ENCODE data around the gene VIPAS39.

DNA sequence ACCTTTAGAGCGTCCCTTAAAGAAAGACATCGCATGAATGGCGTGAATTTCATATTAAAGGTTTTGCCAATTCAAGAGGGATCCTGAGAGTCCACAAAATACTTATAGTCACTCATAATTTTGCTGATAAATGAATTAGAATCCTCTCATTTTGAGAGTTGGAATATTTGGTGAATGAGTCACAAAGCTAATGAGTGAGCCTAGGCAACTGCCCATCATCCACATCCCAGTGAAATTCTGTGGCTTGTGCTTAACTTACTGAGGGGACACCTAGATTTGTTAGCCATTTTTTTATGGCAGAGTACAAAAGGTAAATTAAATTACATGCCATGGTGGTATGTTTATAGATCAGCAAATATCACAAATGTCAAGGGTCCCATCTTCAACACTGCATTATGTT is 21.4 kb downstream of the VIPAS39 start:
- TF ChIP-seq FOXK1 (CRISPR knock-in tag; IDR thresholded peaks at IDR 0.05; ENCODE audit: borderline replicate concordance, low read depth): no peak
- TF ChIP-seq TCF7L2 (IDR thresholded peaks at IDR 0.05; ENCODE audit: low read depth, low read length): no peak
- no peak for TF ChIP-seq CHD2 (IDR thresholded peaks at IDR 0.05; ENCODE audit: low read depth, low read length)
- TF ChIP-seq KAT2B (IDR thresholded peaks at IDR 0.05; ENCODE audit: borderline replicate concordance, low read depth, low read length): no peak
- TF ChIP-seq EP300 (IDR thresholded peaks at IDR 0.05; ENCODE audit: low read depth in 2 of 2, low read length in 2 of 2): no peak
- no peak for TF ChIP-seq EP300 (CRISPR knock-in tag; IDR thresholded peaks at IDR 0.05; ENCODE audit: borderline replicate concordance)
- TF ChIP-seq PPARG (CRISPR knock-in tag; conservative IDR thresholded peaks at IDR 0.05): no peak
- no peak for TF ChIP-seq ZNF460 (CRISPR knock-in tag; IDR thresholded peaks at IDR 0.05; ENCODE audit: borderline replicate concordance)
- no peak for TF ChIP-seq ZNF335 (CRISPR knock-in tag; IDR thresholded peaks at IDR 0.05)
- TF ChIP-seq, protein P1, sequence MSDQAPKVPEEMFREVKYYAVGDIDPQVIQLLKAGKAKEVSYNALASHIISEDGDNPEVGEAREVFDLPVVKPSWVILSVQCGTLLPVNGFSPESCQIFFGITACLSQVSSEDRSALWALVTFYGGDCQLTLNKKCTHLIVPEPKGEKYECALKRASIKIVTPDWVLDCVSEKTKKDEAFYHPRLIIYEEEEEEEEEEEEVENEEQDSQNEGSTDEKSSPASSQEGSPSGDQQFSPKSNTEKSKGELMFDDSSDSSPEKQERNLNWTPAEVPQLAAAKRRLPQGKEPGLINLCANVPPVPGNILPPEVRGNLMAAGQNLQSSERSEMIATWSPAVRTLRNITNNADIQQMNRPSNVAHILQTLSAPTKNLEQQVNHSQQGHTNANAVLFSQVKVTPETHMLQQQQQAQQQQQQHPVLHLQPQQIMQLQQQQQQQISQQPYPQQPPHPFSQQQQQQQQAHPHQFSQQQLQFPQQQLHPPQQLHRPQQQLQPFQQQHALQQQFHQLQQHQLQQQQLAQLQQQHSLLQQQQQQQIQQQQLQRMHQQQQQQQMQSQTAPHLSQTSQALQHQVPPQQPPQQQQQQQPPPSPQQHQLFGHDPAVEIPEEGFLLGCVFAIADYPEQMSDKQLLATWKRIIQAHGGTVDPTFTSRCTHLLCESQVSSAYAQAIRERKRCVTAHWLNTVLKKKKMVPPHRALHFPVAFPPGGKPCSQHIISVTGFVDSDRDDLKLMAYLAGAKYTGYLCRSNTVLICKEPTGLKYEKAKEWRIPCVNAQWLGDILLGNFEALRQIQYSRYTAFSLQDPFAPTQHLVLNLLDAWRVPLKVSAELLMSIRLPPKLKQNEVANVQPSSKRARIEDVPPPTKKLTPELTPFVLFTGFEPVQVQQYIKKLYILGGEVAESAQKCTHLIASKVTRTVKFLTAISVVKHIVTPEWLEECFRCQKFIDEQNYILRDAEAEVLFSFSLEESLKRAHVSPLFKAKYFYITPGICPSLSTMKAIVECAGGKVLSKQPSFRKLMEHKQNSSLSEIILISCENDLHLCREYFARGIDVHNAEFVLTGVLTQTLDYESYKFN (CRISPR knock-in tag; conservative IDR thresholded peaks at IDR 0.05): no peak
- TF ChIP-seq, protein P2, sequence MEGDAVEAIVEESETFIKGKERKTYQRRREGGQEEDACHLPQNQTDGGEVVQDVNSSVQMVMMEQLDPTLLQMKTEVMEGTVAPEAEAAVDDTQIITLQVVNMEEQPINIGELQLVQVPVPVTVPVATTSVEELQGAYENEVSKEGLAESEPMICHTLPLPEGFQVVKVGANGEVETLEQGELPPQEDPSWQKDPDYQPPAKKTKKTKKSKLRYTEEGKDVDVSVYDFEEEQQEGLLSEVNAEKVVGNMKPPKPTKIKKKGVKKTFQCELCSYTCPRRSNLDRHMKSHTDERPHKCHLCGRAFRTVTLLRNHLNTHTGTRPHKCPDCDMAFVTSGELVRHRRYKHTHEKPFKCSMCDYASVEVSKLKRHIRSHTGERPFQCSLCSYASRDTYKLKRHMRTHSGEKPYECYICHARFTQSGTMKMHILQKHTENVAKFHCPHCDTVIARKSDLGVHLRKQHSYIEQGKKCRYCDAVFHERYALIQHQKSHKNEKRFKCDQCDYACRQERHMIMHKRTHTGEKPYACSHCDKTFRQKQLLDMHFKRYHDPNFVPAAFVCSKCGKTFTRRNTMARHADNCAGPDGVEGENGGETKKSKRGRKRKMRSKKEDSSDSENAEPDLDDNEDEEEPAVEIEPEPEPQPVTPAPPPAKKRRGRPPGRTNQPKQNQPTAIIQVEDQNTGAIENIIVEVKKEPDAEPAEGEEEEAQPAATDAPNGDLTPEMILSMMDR (CRISPR knock-in tag; IDR thresholded peaks at IDR 0.05): no peak
- TF ChIP-seq ZNF589 (CRISPR knock-in tag; conservative IDR thresholded peaks at IDR 0.05): no peak
